HCT116 (cell line): ENCODE results near the gene GATA3. TPM values are rescaled to one million over a fixed set of nuclear protein-coding genes. Genes with fewer than 3 reads are reported as not detected.

Source experiments
- ATAC-seq: fragments of 200-7000 bp; cut with Tn5 transposase; 2 replicates; pipeline ENCODE4 v1.9.1; 2020; ENCODE audit warnings: mild to moderate bottlenecking, moderate library complexity
- BruUV-seq: library from RNA; stranded (reverse); fragments of 400-500 nt; replicated peaks from 2 replicates; lab custom pipeline; 2021; lab: Mats Ljungman, UMichigan
- CTCF ChIA-PET: fragments of 300-600 bp; sonication (Branson Sonifier 250); formaldehyde crosslinking; loops from one replicate; lab custom pipeline; 2021; ENCODE audit warnings: antibody characterized with exemption; lab: Charles Lee
- POLR2A ChIA-PET: fragments of 300-600, 350-600 bp; sonication (Branson Sonifier 250); formaldehyde crosslinking; loops from one replicate; lab custom pipeline; 2021; ENCODE audit warnings: antibody characterized with exemption; lab: Charles Lee
- RAD21 ChIA-PET, 2 experiments: fragments of 300-600 bp; sonication (Branson Sonifier 250); formaldehyde crosslinking; loops; one replicate each; lab custom pipeline; 2023; ENCODE audit warnings: low total read pairs in 2 of 2; ENCODE audit not compliant: uncharacterized antibody in 2 of 2, unreplicated experiment in 2 of 2, low non-redundant PET in 1 of 2; lab: Charles Lee
- DNase-seq: peaks from one replicate; pipeline ENCODE4 v3.0.0-alpha.2; 2010; ENCODE audit warnings: low read depth, low spot score
- H2AFZ ChIP-seq: fragments of 200-600 bp; shearing (Covaris generic), sonication (generic); 2 replicates; pipeline ENCODE4 v1.6.1; 2017; ENCODE audit warnings: low read depth, mixed run types, mixed read lengths, antibody characterized with exemption, low read length; ENCODE audit not compliant: poor library complexity, severe bottlenecking
- H3K27ac ChIP-seq: 2 replicates; pipeline ENCODE4 v1.5.1; 2012; ENCODE audit warnings: low read depth, low read length
- H3K27me3 ChIP-seq: fragments of 200-600 bp; sonication (generic); 2 replicates; pipeline ENCODE4 v1.6.1; 2016; ENCODE audit warnings: mixed run types, low read length, mixed read lengths; ENCODE audit not compliant: insufficient read depth
- H3K36me3 ChIP-seq, 2 experiments: fragments of 200-500 bp in 1 of 2; fragments of 200-600 bp in 1 of 2; sonication (Bioruptor generic) in 1 of 2; sonication (generic) in 1 of 2; 2 replicates each; pipeline versions ENCODE4 v1.5.1 to v1.6.1; 2014 to 2016; ENCODE audit warnings: low read length in 2 of 2, inconsistent platforms in 1 of 2, mixed read lengths in 1 of 2, mixed run types in 1 of 2; ENCODE audit not compliant: insufficient read depth in 2 of 2, control insufficient read depth in 1 of 2
- H3K4me1 ChIP-seq, 2 experiments: fragments of 200-600 bp in 1 of 2; sonication (generic) in 1 of 2; 2 replicates each; pipeline versions ENCODE4 v1.5.1 to v1.6.1; 2012 to 2017; ENCODE audit warnings: low read length in 2 of 2, inconsistent platforms in 1 of 2, mild to moderate bottlenecking in 1 of 2, mixed read lengths in 1 of 2, mixed run types in 1 of 2, moderate library complexity in 1 of 2; ENCODE audit not compliant: insufficient read depth in 2 of 2, control insufficient read depth in 1 of 2
- H3K4me2 ChIP-seq: fragments of 200-600 bp; sonication (generic); 2 replicates; pipeline ENCODE4 v1.6.1; 2017; ENCODE audit warnings: mixed run types, low read length, mixed read lengths
- H3K4me3 ChIP-seq, 2 experiments: fragments of 200-600 bp in 1 of 2; sonication (generic) in 1 of 2; replicated peaks in 1 of 2; 2 replicates each; pipeline ENCODE4 v1.5.1; 2011 to 2016; ENCODE audit warnings: low read length in 2 of 2, control low read depth in 1 of 2, low read depth in 1 of 2, mild to moderate bottlenecking in 1 of 2, mixed read lengths in 1 of 2, mixed run types in 1 of 2
- H3K79me2 ChIP-seq: fragments of 200-600 bp; sonication (generic); 2 replicates; pipeline ENCODE4 v1.6.1; 2017; ENCODE audit warnings: mild to moderate bottlenecking, mixed run types, low read length, moderate library complexity, mixed read lengths; ENCODE audit not compliant: insufficient read depth
- H3K9ac ChIP-seq: fragments of 200-600 bp; sonication (generic); 2 replicates; pipeline ENCODE4 v1.6.1; 2016; ENCODE audit warnings: low read length, mixed read lengths
- H3K9me2 ChIP-seq: fragments of 200-600 bp; sonication (generic), shearing (Covaris generic); 2 replicates; pipeline ENCODE4 v1.6.1; 2017; ENCODE audit warnings: mixed run types, mild to moderate bottlenecking, moderate library complexity; ENCODE audit not compliant: insufficient read depth
- H3K9me3 ChIP-seq, 2 experiments: fragments of 200-500 bp in 1 of 2; fragments of 200-600 bp in 1 of 2; sonication (Bioruptor generic) in 1 of 2; sonication (generic) in 1 of 2; 2 replicates each; pipeline ENCODE4 v1.6.1; 2014 to 2017; ENCODE audit warnings: low read length in 2 of 2, mixed read lengths in 2 of 2, inconsistent platforms in 1 of 2, low read depth in 1 of 2, mild to moderate bottlenecking in 1 of 2, mixed run types in 1 of 2, moderate library complexity in 1 of 2; ENCODE audit not compliant: control insufficient read depth in 1 of 2, insufficient read depth in 1 of 2
- H4K20me1 ChIP-seq: fragments of 200-600 bp; sonication (generic), shearing (Covaris generic); 2 replicates; pipeline ENCODE4 v1.6.1; 2017; ENCODE audit warnings: mixed run types, mild to moderate bottlenecking, moderate library complexity; ENCODE audit not compliant: insufficient read depth
- CEBPB ChIP-seq: IDR thresholded peaks from 2 replicates; pipeline ENCODE4 v1.6.1; 2012; ENCODE audit warnings: low read depth
- EGR1 ChIP-seq: IDR thresholded peaks from 2 replicates; pipeline ENCODE4 v1.6.1; 2012; ENCODE audit warnings: low read depth
- ELF1 ChIP-seq: IDR thresholded peaks from 2 replicates; pipeline ENCODE4 v1.6.1; 2012; ENCODE audit warnings: low read depth, borderline replicate concordance
- EZH2 ChIP-seq: fragments of 200-600 bp; sonication (generic); IDR thresholded peaks from 2 replicates; pipeline ENCODE4 v1.6.1; 2017; ENCODE audit warnings: antibody characterized with exemption, mixed run types
- FOSL1 ChIP-seq: IDR thresholded peaks from 2 replicates; pipeline ENCODE4 v1.6.1; 2012; ENCODE audit warnings: low read depth
- JUND ChIP-seq: IDR thresholded peaks from 2 replicates; pipeline ENCODE4 v1.6.1; 2012
- RAD21 ChIP-seq: IDR thresholded peaks from 2 replicates; pipeline ENCODE4 v1.6.1; 2012; ENCODE audit warnings: low read depth, mild to moderate bottlenecking
- SIN3A ChIP-seq: IDR thresholded peaks from 2 replicates; pipeline ENCODE4 v1.6.1; 2012; ENCODE audit warnings: low read depth
- SP1 ChIP-seq: IDR thresholded peaks from 2 replicates; pipeline ENCODE4 v1.6.1; 2012; ENCODE audit warnings: low read depth
- TCF7L2 ChIP-seq: IDR thresholded peaks from 2 replicates; pipeline ENCODE4 v1.7.0; 2011; ENCODE audit warnings: borderline replicate concordance, inconsistent platforms; ENCODE audit not compliant: insufficient read depth, insufficient read length; ENCODE audit errors: extremely low read depth
- ZFX ChIP-seq: fragments of 450-650 bp; IDR thresholded peaks from 2 replicates; pipeline ENCODE4 v1.6.1; 2017
- ZNF274 ChIP-seq: fragments of 200-500 bp; sonication (Bioruptor generic); IDR thresholded peaks from 2 replicates; pipeline ENCODE4 v1.6.1; 2014; ENCODE audit warnings: mild to moderate bottlenecking, low read depth, low read length, inconsistent platforms
- intact Hi-C: fragments of 100-400 bp; cut with micrococcal nuclease; formaldehyde crosslinking; loops from 2 replicates; pipeline ENCODE4 v1.10.0; 2022
- total RNA-seq: library from RNA; stranded (reverse); gene quantifications from one replicate; pipeline ENCODE4 v1.2.1, GENCODE V29; 2021; ENCODE audit not compliant: unreplicated experiment
- TF ChIP-seq, protein P1 (sequence below): IDR thresholded peaks from 2 replicates; pipeline ENCODE4 v1.6.1; 2012
- TF ChIP-seq, protein P2 (sequence below), 3 experiments: fragments of 200-600 bp in 1 of 3; sonication (generic) in 1 of 3; IDR thresholded peaks in 2 of 3; conservative IDR thresholded peaks in 1 of 3; 2 replicates each; pipeline ENCODE4 v1.5.1; 2012 to 2017; ENCODE audit warnings: low read depth in 2 of 3, low read length in 2 of 3, antibody characterized with exemption in 1 of 3, borderline replicate concordance in 1 of 3, control low read depth in 1 of 3, mild to moderate bottlenecking in 1 of 3, mixed read lengths in 1 of 3, mixed run types in 1 of 3, moderate library complexity in 1 of 3; ENCODE audit not compliant: insufficient read depth in 1 of 3

GATA3 gene
- total RNA-seq, 1 experiment from 2014 or later: 2.7 TPM

DNA sequence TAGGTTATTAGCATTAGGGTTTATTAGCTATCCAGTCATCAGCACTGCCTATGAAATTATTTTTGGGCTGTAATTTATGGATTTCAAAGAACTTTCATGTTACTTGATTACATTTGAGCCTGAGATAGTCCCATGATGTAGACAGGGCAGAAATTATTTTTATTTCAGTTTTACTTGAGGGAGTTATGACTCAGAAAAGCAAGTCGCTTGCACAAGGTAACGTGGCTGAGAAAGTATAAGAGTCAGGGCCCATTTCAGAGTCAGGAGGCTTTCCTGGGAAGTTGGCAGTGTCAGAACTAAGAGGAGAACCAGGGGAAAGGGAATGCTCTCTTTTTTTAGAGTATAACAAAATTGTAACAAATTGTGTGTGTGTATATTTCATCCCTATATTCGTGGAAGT is 16.5 kb downstream of the GATA3 start:
- no peak overlapping the region for H3K9ac ChIP-seq
- DNase-seq (no peak), ATAC-seq (no peak)
- ChIA-PET POLR2A (no interaction called here), RAD21 (no interaction called here), CTCF (no interaction called here)
- no peak overlapping the region for H3K4me3 ChIP-seq
- H3K9me3 ChIP-seq: no peaks in the 10 kb centered on the region
- H3K27me3 ChIP-seq: no peaks in the 10 kb centered on the region
- H3K27ac ChIP-seq: no peak overlapping the region
- H3K4me2 ChIP-seq: no peak overlapping the region
- H3K4me1 ChIP-seq: no peaks in the 10 kb centered on the region
- H3K36me3 ChIP-seq: no peaks in the 10 kb centered on the region; a peak in 1 of 4 replicates
- H3K9me2 ChIP-seq: no peaks in the 10 kb centered on the region
- no TSS peak for BruUV-seq
- no peaks in the 10 kb centered on the region for H4K20me1 ChIP-seq
- TF ChIP-seq EZH2 (no peak), EGR1 (no peak), ZFX (no peak), ZNF274 (no peak), CEBPB (no peak), SP1 (no peak), TCF7L2 (no peak), ELF1 (no peak), FOSL1 (no peak), SIN3A (no peak), RAD21 (no peak), JUND (no peak)
- TF ChIP-seq, protein P1, sequence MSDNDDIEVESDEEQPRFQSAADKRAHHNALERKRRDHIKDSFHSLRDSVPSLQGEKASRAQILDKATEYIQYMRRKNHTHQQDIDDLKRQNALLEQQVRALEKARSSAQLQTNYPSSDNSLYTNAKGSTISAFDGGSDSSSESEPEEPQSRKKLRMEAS: no peak
- TF ChIP-seq, protein P2, sequence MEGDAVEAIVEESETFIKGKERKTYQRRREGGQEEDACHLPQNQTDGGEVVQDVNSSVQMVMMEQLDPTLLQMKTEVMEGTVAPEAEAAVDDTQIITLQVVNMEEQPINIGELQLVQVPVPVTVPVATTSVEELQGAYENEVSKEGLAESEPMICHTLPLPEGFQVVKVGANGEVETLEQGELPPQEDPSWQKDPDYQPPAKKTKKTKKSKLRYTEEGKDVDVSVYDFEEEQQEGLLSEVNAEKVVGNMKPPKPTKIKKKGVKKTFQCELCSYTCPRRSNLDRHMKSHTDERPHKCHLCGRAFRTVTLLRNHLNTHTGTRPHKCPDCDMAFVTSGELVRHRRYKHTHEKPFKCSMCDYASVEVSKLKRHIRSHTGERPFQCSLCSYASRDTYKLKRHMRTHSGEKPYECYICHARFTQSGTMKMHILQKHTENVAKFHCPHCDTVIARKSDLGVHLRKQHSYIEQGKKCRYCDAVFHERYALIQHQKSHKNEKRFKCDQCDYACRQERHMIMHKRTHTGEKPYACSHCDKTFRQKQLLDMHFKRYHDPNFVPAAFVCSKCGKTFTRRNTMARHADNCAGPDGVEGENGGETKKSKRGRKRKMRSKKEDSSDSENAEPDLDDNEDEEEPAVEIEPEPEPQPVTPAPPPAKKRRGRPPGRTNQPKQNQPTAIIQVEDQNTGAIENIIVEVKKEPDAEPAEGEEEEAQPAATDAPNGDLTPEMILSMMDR (IDR thresholded peaks at IDR 0.05 in 2 of 3, conservative IDR thresholded peaks at IDR 0.05 in 1 of 3; ENCODE audit: borderline replicate concordance in 1 of 3, insufficient read depth in 1 of 3, low read depth in 2 of 3, low read length in 2 of 3): no peak
- intact Hi-C loops: no loop called here
- no peaks in the 10 kb centered on the region for H3K79me2 ChIP-seq
- no peak overlapping the region for H2AFZ ChIP-seq
